ENCODE measurements around the gene MST1. TPM values are rescaled to one million over a fixed set of nuclear protein-coding genes. Genes with fewer than 3 reads are reported as not detected.

Gene MST1
- total and polyA plus RNA-seq, 2 experiments from 2014 or later = 31.3 to 48.7 TPM

- H3K4me1 ChIP-seq (ENCODE audit: low read depth) = peaks cover 30% of the 10 kb centered on the region
Measured at GRCh38 chr3:49652218-49652902, 36.9 kb downstream of the MST1 start.

GRCh38 chr3:49650637-49651036 is 38.6 kb downstream of the MST1 start:
- Histone ChIP-seq H3K4me3 (no peak overlapping the region), H3K9me3 (ENCODE audit: low read depth) (no peaks in the 10 kb centered on the region), H3K36me3 (no peaks in the 10 kb centered on the region), H3K27ac (no peak overlapping the region), H3K4me1 (ENCODE audit: low read depth) (peaks cover 31% of the 10 kb centered on the region), H3K27me3 (no peaks in the 10 kb centered on the region)
- DNase-seq (ENCODE audit: low read depth in 1 of 2, low spot score in 1 of 2) = no peak
- TF ChIP-seq CTCF (IDR thresholded peaks at IDR 0.05; ENCODE audit: low read depth, low read length) = no peak

More at GRCh38 chr3:49652218-49652902, 36.9 kb downstream of the MST1 start:
- DNase-seq (ENCODE audit: low read depth in 1 of 2, low spot score in 1 of 2) = no peak
- Histone ChIP-seq H3K27me3 (no peaks in the 10 kb centered on the region), H3K4me3 (no peak overlapping the region), H3K36me3 (no peaks in the 10 kb centered on the region), H3K9me3 (ENCODE audit: low read depth) (no peaks in the 10 kb centered on the region), H3K27ac (no peak overlapping the region)
- TF ChIP-seq CTCF (IDR thresholded peaks at IDR 0.05; ENCODE audit: low read depth, low read length) = no peak

- no peak overlapping the region for H3K4me3 ChIP-seq
- no peaks in the 10 kb centered on the region for H3K36me3 ChIP-seq
- H3K27ac ChIP-seq = peak overlapping the region; percentile 54
- peaks cover 31% of the 10 kb centered on the region for H3K4me1 ChIP-seq (ENCODE audit: low read depth)
- no peak for DNase-seq (ENCODE audit: low read depth in 1 of 2, low spot score in 1 of 2)
- no peak for TF ChIP-seq CTCF (IDR thresholded peaks at IDR 0.05; ENCODE audit: low read depth, low read length)
- H3K9me3 ChIP-seq (ENCODE audit: low read depth) = no peaks in the 10 kb centered on the region
- H3K27me3 ChIP-seq = no peaks in the 10 kb centered on the region
Measured at GRCh38 chr3:49650177-49650576, 39.1 kb downstream of the MST1 start.

- DNase-seq (ENCODE audit: low read depth in 1 of 2, low spot score in 1 of 2) = no peak
- Histone ChIP-seq H3K9me3 (ENCODE audit: low read depth) (no peaks in the 10 kb centered on the region), H3K27me3 (no peaks in the 10 kb centered on the region), H3K36me3 (no peaks in the 10 kb centered on the region), H3K4me3 (no peak overlapping the region), H3K27ac (peak overlapping the region; percentile 54), H3K4me1 (ENCODE audit: low read depth) (peaks cover 31% of the 10 kb centered on the region)
- no peak for TF ChIP-seq CTCF (IDR thresholded peaks at IDR 0.05; ENCODE audit: low read depth, low read length)
Measured at GRCh38 chr3:49649576-49649975, 39.7 kb downstream of the MST1 start.

- no peaks in the 10 kb centered on the region for H3K36me3 ChIP-seq
- TF ChIP-seq CTCF (IDR thresholded peaks at IDR 0.05; ENCODE audit: low read depth, low read length) = no peak
- no peak for DNase-seq (ENCODE audit: low read depth in 1 of 2, low spot score in 1 of 2)
- peaks cover 31% of the 10 kb centered on the region for H3K4me1 ChIP-seq (ENCODE audit: low read depth)
- no peaks in the 10 kb centered on the region for H3K9me3 ChIP-seq (ENCODE audit: low read depth)
- peak overlapping the region; percentile 93 for H3K27ac ChIP-seq
- no peak overlapping the region for H3K4me3 ChIP-seq
- no peaks in the 10 kb centered on the region for H3K27me3 ChIP-seq
Measured at GRCh38 chr3:49648354-49649019, 40.8 kb downstream of the MST1 start.
